B cell (primary cell): ENCODE data around the gene MRPL55. TPM values are rescaled to one million over a fixed set of nuclear protein-coding genes. Genes with fewer than 3 reads are reported as not detected.

Source experiments
- ATAC-seq: fragments of 200-7000 bp; cut with Tn5 transposase; one replicate; pipeline ENCODE4 v1.10.0; 2021; ENCODE audit warnings: low read depth, mild to moderate bottlenecking, moderate number of reproducible peaks, moderate library complexity
- CTCF ChIA-PET: fragments of 350-600 bp; sonication (Branson Sonifier 250); formaldehyde crosslinking; loops from one replicate; lab custom pipeline; 2021; ENCODE audit warnings: antibody characterized with exemption, inconsistent platforms; lab: Charles Lee
- POLR2A ChIA-PET: fragments of 350-600 bp; sonication (Branson Sonifier 250); formaldehyde crosslinking; loops from one replicate; lab custom pipeline; 2021; ENCODE audit warnings: antibody characterized with exemption; lab: Charles Lee
- DNase-seq: peaks from one replicate; pipeline ENCODE4 v3.0.0; 2013
- H2AFZ ChIP-seq: 2 replicates; pipeline ENCODE4 v1.6.1; 2012; ENCODE audit warnings: mild to moderate bottlenecking, low read depth, low read length; ENCODE audit not compliant: insufficient read depth, poor library complexity, severe bottlenecking
- H3K27ac ChIP-seq, 2 donors: 1 replicate in 1 of 2; 2 replicates in 1 of 2; pipeline ENCODE4 v1.5.1; 2012 to 2013; ENCODE audit warnings: low read length in 2 of 2, mild to moderate bottlenecking in 2 of 2, moderate library complexity in 1 of 2
- H3K27me3 ChIP-seq, 4 experiments: fragments of 200-600 bp in 1 of 4; sonication (generic) in 1 of 4; replicated peaks in 1 of 4; 1 replicate in 2 of 4; 2 replicates in 2 of 4; pipeline versions ENCODE4 v1.6.1 to v1.7.0; 2013 to 2016; ENCODE audit warnings: low read length in 3 of 4, mild to moderate bottlenecking in 2 of 4, mixed read lengths in 1 of 4, moderate library complexity in 1 of 4; ENCODE audit not compliant: insufficient read depth in 4 of 4, control insufficient read depth in 3 of 4; ENCODE audit errors: control extremely low read depth in 1 of 4
- H3K36me3 ChIP-seq, 2 experiments: replicated peaks in 1 of 2; 1 replicate in 1 of 2; 2 replicates in 1 of 2; pipeline versions ENCODE4 v1.6.1 to v1.7.1; 2013; ENCODE audit warnings: low read length in 1 of 2; ENCODE audit not compliant: insufficient read depth in 2 of 2, control insufficient read depth in 1 of 2; ENCODE audit errors: control extremely low read depth in 1 of 2, extremely low read depth in 1 of 2
- H3K4me1 ChIP-seq, 2 donors: fragments of 200-600 bp in 1 of 2; sonication (generic) in 1 of 2; 1 replicate in 1 of 2; 2 replicates in 1 of 2; pipeline versions ENCODE4 v1.5.1 to v1.6.1; 2013 to 2017; ENCODE audit warnings: low read length in 2 of 2; ENCODE audit not compliant: control insufficient read depth in 2 of 2, insufficient read depth in 2 of 2
- H3K4me2 ChIP-seq: replicated peaks from 2 replicates; pipeline ENCODE3; 2012; ENCODE audit warnings: mild to moderate bottlenecking, low read depth, low read length; ENCODE audit not compliant: poor library complexity, severe bottlenecking
- H3K4me3 ChIP-seq, 5 experiments: fragments of 200-600 bp in 1 of 5; sonication (generic) in 1 of 5; 1 replicate in 3 of 5; 2 replicates in 2 of 5; pipeline versions ENCODE4 v1.5.1 to v1.7.0; 2011 to 2016; ENCODE audit warnings: low read length in 4 of 5, mild to moderate bottlenecking in 4 of 5, low read depth in 2 of 5, control low read depth in 1 of 5, moderate library complexity in 1 of 5; ENCODE audit not compliant: insufficient read depth in 1 of 5; ENCODE audit errors: control extremely low read depth in 1 of 5, extremely low read depth in 1 of 5
- H3K79me2 ChIP-seq: fragments of 200-600 bp; sonication (generic); one replicate; pipeline ENCODE4 v1.6.0; 2016; ENCODE audit warnings: low read length; ENCODE audit not compliant: control insufficient read depth, insufficient read depth
- H3K9ac ChIP-seq: fragments of 200-600 bp; sonication (generic); 2 replicates; pipeline ENCODE4 v1.6.1; 2017; ENCODE audit warnings: mild to moderate bottlenecking, low read length, moderate library complexity
- H3K9me3 ChIP-seq, 3 donors: one replicate each; pipeline versions ENCODE4 v1.6.1 to v1.7.1; 2013; ENCODE audit warnings: low read length in 2 of 3; ENCODE audit not compliant: control insufficient read depth in 2 of 3, insufficient read depth in 1 of 3; ENCODE audit errors: control extremely low read depth in 1 of 3
- H4K20me1 ChIP-seq: 2 replicates; pipeline ENCODE4 v1.6.0; 2012; ENCODE audit warnings: mild to moderate bottlenecking, low read length; ENCODE audit not compliant: insufficient read depth, control insufficient read depth, poor library complexity, severe bottlenecking
- H3K27ac Mint-ChIP-seq: one replicate; pipeline ENCODE4 v1.8.0; 2021; ENCODE audit warnings: mixed read lengths
- H3K27me3 Mint-ChIP-seq: one replicate; pipeline ENCODE4 v1.8.0; 2021; ENCODE audit warnings: mixed read lengths
- H3K4me1 Mint-ChIP-seq: one replicate; pipeline ENCODE4 v1.8.0; 2021; ENCODE audit warnings: mixed read lengths
- H3K4me3 Mint-ChIP-seq: one replicate; pipeline ENCODE4 v1.8.0; 2021; ENCODE audit warnings: mixed read lengths
- H3K9me3 Mint-ChIP-seq: one replicate; pipeline ENCODE4 v1.8.0; 2022; ENCODE audit warnings: mixed read lengths; ENCODE audit not compliant: insufficient read depth
- CTCF ChIP-seq: fragments of 200-600 bp; IDR thresholded peaks from one replicate; pipeline ENCODE4 v1.8.0; 2022; ENCODE audit warnings: antibody characterized with exemption, mild to moderate bottlenecking
- EZH2 ChIP-seq: IDR thresholded peaks from 2 replicates; pipeline ENCODE4 v1.6.1; 2012; ENCODE audit warnings: borderline replicate concordance, low read depth, mild to moderate bottlenecking, moderate library complexity, low read length; ENCODE audit not compliant: insufficient read depth, poor library complexity, severe bottlenecking
- WGBS: methylation state at CpG from one replicate; pipeline ENCODE4 v1.1.5; 2013; ENCODE audit warnings: missing lambda C conversion rate; ENCODE audit not compliant: insufficient coverage; 5-methylcytosine and 5-hydroxymethylcytosine counted together
- intact Hi-C: fragments of 100-400 bp; cut with micrococcal nuclease; formaldehyde crosslinking; loops from one replicate; pipeline ENCODE4 v1.10.0; 2022
- polyA plus RNA-seq: library from polyadenylated mRNA; depleted of rRNA; stranded (reverse); fragments of >200 nt; gene quantifications from 2 replicates; pipeline ENCODE4 v1.2.3, GENCODE V29; 2012
- total RNA-seq, 2 donors: library from RNA; stranded (reverse); fragments of 120-200 nt in 1 of 2; gene quantifications; 1 replicate in 1 of 2; 2 replicates in 1 of 2; pipeline versions ENCODE4 v1.2.3 to v1.2.4, GENCODE V29; 2013 to 2022

The MRPL55 gene
- total and polyA plus RNA-seq, 2 donors (not counting 1 experiment from before 2014, with no cell fraction given), result 38.9 to 297 TPM

DNA sequence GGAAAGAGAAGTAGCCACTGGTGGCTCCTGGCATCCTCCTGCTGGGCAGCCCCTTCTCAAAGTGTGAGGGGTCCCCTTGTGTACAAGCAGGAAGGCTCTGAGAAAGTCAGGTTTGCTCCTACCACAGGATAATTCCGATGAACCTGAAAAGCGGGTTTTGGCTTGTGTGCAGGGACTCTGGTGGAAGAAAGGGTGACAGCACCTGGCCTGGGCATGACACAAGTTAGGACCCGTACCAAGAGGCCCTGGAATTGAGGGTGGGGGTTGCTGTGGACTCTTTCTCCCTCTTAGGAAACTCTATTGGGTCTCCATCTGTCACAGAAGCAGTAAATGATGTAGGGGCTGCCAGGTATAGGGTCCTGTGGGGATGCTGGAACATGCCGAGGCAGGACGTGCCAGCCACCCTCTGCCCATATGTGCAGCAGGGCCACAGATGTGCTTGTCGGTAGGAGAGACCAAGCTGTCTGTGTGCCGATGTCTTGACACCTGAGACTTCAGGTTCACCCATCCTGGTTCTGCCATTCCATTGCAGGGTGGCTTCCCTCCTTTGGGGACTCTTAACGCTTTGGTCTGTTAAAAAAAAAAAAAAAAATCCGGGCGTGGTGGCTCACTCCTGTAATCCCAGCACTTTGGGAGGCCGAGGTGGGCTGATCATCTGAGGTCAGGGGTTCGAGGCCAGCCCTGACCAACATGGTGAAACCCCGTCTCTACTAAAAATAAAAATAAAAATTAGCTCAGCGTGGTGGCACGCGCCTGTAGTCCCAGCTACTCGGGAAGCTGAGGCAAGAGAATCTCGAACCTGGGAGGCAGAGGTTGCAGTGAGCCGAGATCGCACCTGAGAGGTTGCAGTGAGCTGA is 15.8 kb downstream of the MRPL55 start:
- Mint-ChIP-seq H3K4me3 (no peak overlapping the region), H3K4me1 (peaks cover 53% of the 10 kb centered on the region), H3K9me3 (peaks cover 4% of the 10 kb centered on the region), H3K27me3 (no peaks in the 10 kb centered on the region), H3K27ac (peak overlapping the region; percentile 37)
- no peak overlapping the region for H2AFZ ChIP-seq
- ATAC-seq, result no peak
- peaks cover 0 to 30% (median 8%) of the 10 kb centered on the region in 3 donors for H3K9me3 ChIP-seq
- no peak for DNase-seq
- H3K9ac ChIP-seq, result no peak overlapping the region
- ChIA-PET POLR2A (no interaction called here), CTCF (interaction anchor here (0.9 to 1.2 kb wide), 2 partner anchors 8 to 94 kb away, joined by 3 read pairs; no protein-coding TSS in a partner anchor)
- H3K79me2 ChIP-seq, result peaks cover 91% of the 10 kb centered on the region
- H3K4me1 ChIP-seq, result peaks cover 35 to 38% of the 10 kb centered on the region in 2 donors
- 97% methylated on average over 17 of the region's 20 CpGs for WGBS
- no peak overlapping the region for H3K27ac ChIP-seq
- H4K20me1 ChIP-seq, result peaks cover 98% of the 10 kb centered on the region
- intact Hi-C loops, result no loop called here
- H3K27me3 ChIP-seq, result no peaks in the 10 kb centered on the region
- H3K4me2 ChIP-seq, result no peak overlapping the region
- TF ChIP-seq CTCF, result no peak
- TF ChIP-seq EZH2, result no peak
- no peak overlapping the region for H3K4me3 ChIP-seq
- H3K36me3 ChIP-seq, result peaks cover 4 to 51% of the 10 kb centered on the region in 2 experiments
